Measurements from ENCODE around the gene SPTBN4. TPM values are rescaled to one million over a fixed set of nuclear protein-coding genes. Genes with fewer than 3 reads are reported as not detected.

Gene SPTBN4
- total and polyA plus RNA-seq, 2 donors (not counting 1 experiment from before 2014, with no cell fraction given) = 1.3 to 6.6 TPM

DNA sequence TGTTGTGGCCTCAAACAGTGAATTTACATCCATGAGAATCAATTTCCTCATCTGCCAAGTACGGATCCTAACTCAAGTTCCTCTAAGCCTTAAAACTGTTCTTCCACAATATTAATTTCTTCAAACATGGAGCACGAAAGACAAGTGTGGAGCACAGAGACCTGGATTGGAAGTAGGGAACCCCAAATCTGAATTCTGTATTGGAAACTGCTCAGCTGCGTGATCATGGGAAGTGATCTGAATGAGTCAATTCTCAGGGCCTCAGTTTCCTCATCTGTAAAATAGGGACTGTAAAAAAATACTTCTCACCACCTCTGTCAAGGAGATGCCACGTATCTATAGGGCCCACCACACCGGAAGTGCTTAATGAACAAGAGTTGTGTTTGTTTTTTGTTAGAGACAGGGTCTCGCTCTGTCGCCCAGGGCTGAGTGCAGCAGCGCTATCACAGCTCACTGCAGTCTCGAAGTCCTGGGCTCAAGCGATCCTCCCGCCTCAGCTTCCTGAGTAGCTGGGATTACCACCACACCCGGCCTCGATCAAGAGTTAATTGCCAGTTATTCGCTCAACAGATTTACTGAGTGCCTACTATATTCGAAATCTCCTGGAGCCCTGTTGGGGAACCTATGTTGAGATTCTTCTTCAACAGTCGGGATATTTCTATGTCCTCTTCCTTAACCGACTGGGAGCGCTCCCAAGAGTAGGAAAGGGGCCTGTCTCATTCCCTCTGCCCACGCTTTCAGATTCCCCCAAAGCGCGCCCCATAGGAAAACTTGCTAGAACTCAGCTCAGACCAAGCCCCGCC, 24.3 kb upstream of the SPTBN4 start:
- peaks cover 18% of the 10 kb centered on the region for H3K36me3 ChIP-seq (ENCODE audit: control insufficient read depth, insufficient read depth, low read length)
- H3K4me2 ChIP-seq (ENCODE audit: extremely low read depth, insufficient read depth, low read length) = peak overlapping the region; percentile 61
- peak overlapping the region; percentile 27 to 93 (median 58) for H3K4me3 ChIP-seq (replicated peaks in 1 of 4; ENCODE audit: control extremely low read depth in 1 of 4, insufficient read depth in 1 of 4, low read depth in 3 of 4, low read length in 4 of 4)
- no peak overlapping the region for H2AFZ ChIP-seq (ENCODE audit: low read length)
- H3K9me3 ChIP-seq (ENCODE audit: control insufficient read depth, insufficient read depth, low read depth, low read length) = no peaks in the 10 kb centered on the region
- H3K27ac ChIP-seq (ENCODE audit: insufficient read depth, low read length) = peak overlapping the region; percentile 68
- H3K79me2 ChIP-seq (ENCODE audit: control insufficient read depth, insufficient read depth, low read length) = peaks cover 34% of the 10 kb centered on the region
- peaks cover 7% of the 10 kb centered on the region for H3K4me1 ChIP-seq (ENCODE audit: control insufficient read depth, extremely low read depth, insufficient read depth, low read length)
- H3K27me3 ChIP-seq (ENCODE audit: control insufficient read depth, insufficient read depth, low read length) = no peaks in the 10 kb centered on the region
- no peak for TF ChIP-seq EZH2 (IDR thresholded peaks at IDR 0.05; ENCODE audit: low read length, missing control alignments)
- TF ChIP-seq, protein P1, sequence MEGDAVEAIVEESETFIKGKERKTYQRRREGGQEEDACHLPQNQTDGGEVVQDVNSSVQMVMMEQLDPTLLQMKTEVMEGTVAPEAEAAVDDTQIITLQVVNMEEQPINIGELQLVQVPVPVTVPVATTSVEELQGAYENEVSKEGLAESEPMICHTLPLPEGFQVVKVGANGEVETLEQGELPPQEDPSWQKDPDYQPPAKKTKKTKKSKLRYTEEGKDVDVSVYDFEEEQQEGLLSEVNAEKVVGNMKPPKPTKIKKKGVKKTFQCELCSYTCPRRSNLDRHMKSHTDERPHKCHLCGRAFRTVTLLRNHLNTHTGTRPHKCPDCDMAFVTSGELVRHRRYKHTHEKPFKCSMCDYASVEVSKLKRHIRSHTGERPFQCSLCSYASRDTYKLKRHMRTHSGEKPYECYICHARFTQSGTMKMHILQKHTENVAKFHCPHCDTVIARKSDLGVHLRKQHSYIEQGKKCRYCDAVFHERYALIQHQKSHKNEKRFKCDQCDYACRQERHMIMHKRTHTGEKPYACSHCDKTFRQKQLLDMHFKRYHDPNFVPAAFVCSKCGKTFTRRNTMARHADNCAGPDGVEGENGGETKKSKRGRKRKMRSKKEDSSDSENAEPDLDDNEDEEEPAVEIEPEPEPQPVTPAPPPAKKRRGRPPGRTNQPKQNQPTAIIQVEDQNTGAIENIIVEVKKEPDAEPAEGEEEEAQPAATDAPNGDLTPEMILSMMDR (conservative IDR thresholded peaks at IDR 0.05 in 1 of 2, IDR thresholded peaks at IDR 0.05 in 1 of 2; ENCODE audit: low read depth in 1 of 2, low read length in 2 of 2) = no peak
- H4K20me1 ChIP-seq (ENCODE audit: control insufficient read depth, extremely low read depth, insufficient read depth, low read length) = no peaks in the 10 kb centered on the region
- peak overlapping the region; percentile 11 for H3K9ac ChIP-seq (ENCODE audit: insufficient read depth, low read length)
- DNase-seq (ENCODE audit: low read depth in 2 of 2) = no peak

DNA sequence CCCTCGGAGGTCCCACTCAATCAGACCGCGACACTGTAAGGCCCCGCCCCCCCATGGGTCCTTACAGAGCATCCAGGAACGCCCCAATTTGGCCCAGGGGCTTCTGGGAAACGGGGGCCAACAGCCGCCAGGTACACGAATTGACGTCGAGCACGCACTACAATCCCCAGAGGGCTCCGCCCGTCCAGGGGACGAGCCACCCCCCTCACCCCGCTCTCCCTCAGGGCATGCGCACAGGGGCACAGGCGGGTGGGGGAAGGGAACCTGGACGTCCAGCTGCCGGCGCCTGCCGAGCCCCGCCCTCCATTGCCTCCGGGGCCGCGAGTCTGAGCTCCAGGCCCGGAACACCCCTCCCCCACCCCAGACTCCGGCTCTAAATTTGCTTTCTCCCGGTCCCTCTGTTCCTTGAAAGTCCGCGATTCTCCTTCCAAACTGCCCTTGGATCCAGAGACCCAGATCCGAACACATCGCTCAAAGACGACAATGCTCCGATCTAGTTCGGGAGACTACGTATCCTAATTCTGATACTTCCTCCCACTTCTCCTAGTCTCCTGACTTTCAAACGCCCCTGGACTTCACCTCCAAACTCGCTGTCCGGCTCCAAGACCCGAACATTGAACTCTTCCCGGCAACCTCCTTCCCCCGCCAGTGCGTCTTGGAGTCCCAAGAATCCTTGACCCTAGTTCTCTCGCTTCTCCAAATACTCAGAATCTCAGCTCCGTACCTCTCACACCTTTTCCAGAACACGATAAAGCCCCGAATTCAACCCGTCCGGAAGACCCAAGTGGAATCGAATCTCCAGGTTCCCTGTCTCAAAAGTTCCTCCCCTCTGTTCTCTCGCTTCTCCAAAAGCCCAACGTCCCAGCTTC, 23.4 kb upstream of the SPTBN4 start:
- H3K27ac ChIP-seq (ENCODE audit: insufficient read depth, low read length) = peak overlapping the region; percentile 89
- peak overlapping the region; percentile 56 to 94 (median 90) for H3K4me3 ChIP-seq (replicated peaks in 1 of 4; ENCODE audit: control extremely low read depth in 1 of 4, insufficient read depth in 1 of 4, low read depth in 3 of 4, low read length in 4 of 4)
- no peaks in the 10 kb centered on the region for H3K9me3 ChIP-seq (ENCODE audit: control insufficient read depth, insufficient read depth, low read depth, low read length)
- H3K36me3 ChIP-seq (ENCODE audit: control insufficient read depth, insufficient read depth, low read length) = peaks cover 16% of the 10 kb centered on the region
- H3K4me1 ChIP-seq (ENCODE audit: control insufficient read depth, extremely low read depth, insufficient read depth, low read length) = peaks cover 7% of the 10 kb centered on the region
- H2AFZ ChIP-seq (ENCODE audit: low read length) = no peak overlapping the region
- TF ChIP-seq, protein P1 (conservative IDR thresholded peaks at IDR 0.05 in 1 of 2, IDR thresholded peaks at IDR 0.05 in 1 of 2; ENCODE audit: low read depth in 1 of 2, low read length in 2 of 2) = no peak
- no peak for TF ChIP-seq EZH2 (IDR thresholded peaks at IDR 0.05; ENCODE audit: low read length, missing control alignments)
- peak; percentile 99 to 100 for DNase-seq (ENCODE audit: low read depth in 2 of 2)
- peaks cover 34% of the 10 kb centered on the region for H3K79me2 ChIP-seq (ENCODE audit: control insufficient read depth, insufficient read depth, low read length)
- H3K4me2 ChIP-seq (ENCODE audit: extremely low read depth, insufficient read depth, low read length) = peak overlapping the region; percentile 11
- H3K9ac ChIP-seq (ENCODE audit: insufficient read depth, low read length) = peak overlapping the region; percentile 80
- H4K20me1 ChIP-seq (ENCODE audit: control insufficient read depth, extremely low read depth, insufficient read depth, low read length) = no peaks in the 10 kb centered on the region
- H3K27me3 ChIP-seq (ENCODE audit: control insufficient read depth, insufficient read depth, low read length) = no peaks in the 10 kb centered on the region

All from fibroblast of lung (primary cell).